ENCODE results near the gene KRTAP6-1.

DNA sequence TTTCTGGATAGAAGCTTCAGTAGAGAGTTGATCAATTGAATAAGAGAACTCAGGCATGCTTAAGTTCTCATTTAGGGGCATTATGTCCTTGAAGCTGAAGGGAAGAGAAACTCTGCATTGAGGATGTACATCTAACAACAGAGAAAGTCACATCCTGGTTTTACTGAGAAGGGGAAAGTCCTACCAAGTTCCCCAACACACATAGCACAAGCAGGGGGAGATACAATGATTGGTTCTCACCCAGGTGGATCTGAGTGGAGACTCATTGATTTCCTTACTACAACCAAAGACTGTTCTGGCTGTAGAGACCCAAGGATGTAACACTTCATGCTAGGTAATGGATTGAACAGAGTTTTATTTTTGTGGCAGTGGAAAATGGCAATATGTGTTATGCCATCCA lies 1.5 kb upstream of the KRTAP6-1 start:
- TF ChIP-seq, protein P1, sequence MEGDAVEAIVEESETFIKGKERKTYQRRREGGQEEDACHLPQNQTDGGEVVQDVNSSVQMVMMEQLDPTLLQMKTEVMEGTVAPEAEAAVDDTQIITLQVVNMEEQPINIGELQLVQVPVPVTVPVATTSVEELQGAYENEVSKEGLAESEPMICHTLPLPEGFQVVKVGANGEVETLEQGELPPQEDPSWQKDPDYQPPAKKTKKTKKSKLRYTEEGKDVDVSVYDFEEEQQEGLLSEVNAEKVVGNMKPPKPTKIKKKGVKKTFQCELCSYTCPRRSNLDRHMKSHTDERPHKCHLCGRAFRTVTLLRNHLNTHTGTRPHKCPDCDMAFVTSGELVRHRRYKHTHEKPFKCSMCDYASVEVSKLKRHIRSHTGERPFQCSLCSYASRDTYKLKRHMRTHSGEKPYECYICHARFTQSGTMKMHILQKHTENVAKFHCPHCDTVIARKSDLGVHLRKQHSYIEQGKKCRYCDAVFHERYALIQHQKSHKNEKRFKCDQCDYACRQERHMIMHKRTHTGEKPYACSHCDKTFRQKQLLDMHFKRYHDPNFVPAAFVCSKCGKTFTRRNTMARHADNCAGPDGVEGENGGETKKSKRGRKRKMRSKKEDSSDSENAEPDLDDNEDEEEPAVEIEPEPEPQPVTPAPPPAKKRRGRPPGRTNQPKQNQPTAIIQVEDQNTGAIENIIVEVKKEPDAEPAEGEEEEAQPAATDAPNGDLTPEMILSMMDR (conservative IDR thresholded peaks at IDR 0.05): no peak
- no peak for TF ChIP-seq EZH2 (IDR thresholded peaks at IDR 0.05; ENCODE audit: low read depth)
